Activated T-helper 2 cell treated with anti-CD3 and anti-CD28 coated beads, Interferon-gamma antibody, Interleukin-2, Interleukin-4, amounts not matched to agents 10 μg/mL and 5 μg/mL and 100 μg/mL, durations not matched to agents 14 hours and 24 hours and 36 hours (primary cell): ENCODE data around the gene DDX51. TPM values are rescaled to one million over a fixed set of nuclear protein-coding genes. Genes with fewer than 3 reads are reported as not detected.
"Not testable (repeated sequence)": the region's sequence is repeated elsewhere in the genome, so short reads cannot be mapped to it uniquely, and the experiment has no call there.

Source experiments
- DNase-seq: peaks from one replicate; pipeline ENCODE4 v3.0.0; 2021; ENCODE audit warnings: low spot score
- H3K27ac Mint-ChIP-seq: one replicate; pipeline ENCODE4 v1.8.0; 2021; ENCODE audit warnings: mixed read lengths
- H3K27me3 Mint-ChIP-seq: one replicate; pipeline ENCODE4 v1.8.0; 2021; ENCODE audit warnings: low read depth, mixed read lengths
- H3K36me3 Mint-ChIP-seq: one replicate; pipeline ENCODE4 v1.8.0; 2021; ENCODE audit warnings: low read depth, mixed read lengths
- H3K4me1 Mint-ChIP-seq: one replicate; pipeline ENCODE4 v1.8.0; 2021; ENCODE audit warnings: low read depth, mixed read lengths
- H3K4me3 Mint-ChIP-seq: one replicate; pipeline ENCODE4 v1.8.0; 2021; ENCODE audit warnings: low read depth, mild to moderate bottlenecking, moderate library complexity, mixed read lengths
- H3K9me3 Mint-ChIP-seq: one replicate; pipeline ENCODE4 v1.8.0; 2021; ENCODE audit warnings: mixed read lengths
- intact Hi-C: fragments of 100-400 bp; cut with micrococcal nuclease; formaldehyde crosslinking; loops from one replicate; pipeline ENCODE4 v1.15.1; 2023
- total RNA-seq: library from RNA; stranded (reverse); gene quantifications from 2 replicates; pipeline ENCODE4 v1.2.3, GENCODE V29; 2022

The DDX51 gene
- total RNA-seq, 1 donor from 2014 or later = 36.7 TPM

- peak overlapping the region; percentile 80 for H3K4me3 Mint-ChIP-seq
- peaks cover 27% of the 10 kb centered on the region for H3K36me3 Mint-ChIP-seq
- no peaks in the 10 kb centered on the region for H3K27me3 Mint-ChIP-seq
- H3K27ac Mint-ChIP-seq = peak overlapping the region; percentile 71
- no peaks in the 10 kb centered on the region for H3K9me3 Mint-ChIP-seq
- peaks cover 16% of the 10 kb centered on the region for H3K4me1 Mint-ChIP-seq
- intact Hi-C loops = loop anchor here (1.0 to 5.0 kb wide), 2 partner anchors 46 to 56 kb away; no protein-coding TSS in a partner anchor
- no peak for DNase-seq
These were observed 615 bp downstream of the DDX51 start for GRCh38 chr12:132143336-132144071.

DNA sequence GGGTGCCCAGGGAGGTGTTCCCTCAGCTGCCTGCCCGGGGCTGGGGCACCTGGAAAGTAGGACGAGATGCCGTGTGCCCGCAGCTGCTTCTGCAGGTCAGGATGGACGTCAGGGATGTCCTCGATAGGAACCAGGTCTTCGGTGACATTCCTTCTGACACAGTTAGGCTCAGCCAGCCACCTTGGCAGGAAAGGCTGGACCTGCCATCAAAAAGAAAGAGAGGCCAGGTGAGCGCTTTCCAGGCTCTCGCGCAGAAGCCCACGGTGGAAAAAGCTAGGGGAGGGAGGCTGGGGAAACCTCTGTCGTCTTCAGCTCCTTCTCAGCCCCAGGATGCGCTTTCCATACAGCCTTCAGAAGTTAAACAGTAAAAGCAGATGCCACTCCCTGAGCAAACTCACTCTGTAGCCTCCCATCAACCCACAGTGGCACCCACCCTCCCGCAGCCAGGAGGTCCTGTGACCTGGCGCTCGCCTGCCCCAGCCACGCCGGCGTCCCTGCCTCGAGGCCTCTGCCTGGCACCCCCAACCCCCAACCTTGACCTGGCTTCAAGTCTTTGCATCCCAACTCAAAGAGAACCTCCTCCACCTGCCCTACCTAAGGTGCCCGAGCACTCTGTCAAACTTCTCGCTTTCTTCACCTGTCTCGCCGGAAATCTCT lies 1.3 kb downstream of the DDX51 start:
- Mint-ChIP-seq H3K27me3 (no peaks in the 10 kb centered on the region), H3K4me3 (peak overlapping the region; percentile 80), H3K27ac (peak overlapping the region; percentile 71), H3K9me3 (no peaks in the 10 kb centered on the region), H3K4me1 (peaks cover 16% of the 10 kb centered on the region), H3K36me3 (peaks cover 26% of the 10 kb centered on the region)
- no peak for DNase-seq
- intact Hi-C loops = loop anchor here (5.0 kb wide), 1 partner anchor 56 kb away; no protein-coding TSS in a partner anchor

DNA sequence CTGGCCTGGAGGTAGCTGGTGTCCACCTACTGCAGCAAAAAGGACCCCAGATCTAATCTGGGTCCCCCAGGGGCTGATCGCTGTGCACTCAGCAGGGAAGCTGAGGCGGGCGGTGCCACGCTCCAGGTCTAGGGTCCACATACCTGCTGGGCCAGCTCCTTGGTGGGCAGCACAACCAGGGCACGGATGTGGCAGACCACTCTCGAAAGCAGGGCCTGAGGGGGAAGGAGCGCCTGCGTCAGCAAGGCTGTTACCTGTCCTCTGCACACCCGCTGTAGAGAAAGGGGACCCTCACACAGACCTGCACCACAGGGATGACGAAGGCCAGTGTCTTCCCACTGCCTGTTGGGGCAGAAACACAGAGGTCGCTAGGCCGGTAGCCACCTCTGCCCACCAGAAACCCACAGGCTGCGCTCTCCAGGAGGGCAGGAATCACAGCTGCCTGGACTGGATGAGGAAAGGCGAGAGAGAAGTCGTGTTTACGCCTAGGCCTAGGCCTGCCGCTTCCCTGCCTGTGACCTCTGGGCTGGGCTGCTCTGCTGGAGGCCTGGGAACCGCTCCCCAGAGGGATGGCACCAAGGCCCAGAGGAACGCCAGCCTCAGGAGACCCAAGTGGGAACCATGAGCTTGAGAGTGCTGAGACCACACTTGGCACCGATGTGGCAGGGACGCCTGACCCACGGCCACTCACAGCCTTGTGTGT lies 2.0 kb downstream of the DDX51 start:
- peaks cover 32% of the 10 kb centered on the region for H3K36me3 Mint-ChIP-seq
- no peaks in the 10 kb centered on the region for H3K27me3 Mint-ChIP-seq
- H3K4me3 Mint-ChIP-seq = peak overlapping the region; percentile 80
- no peaks in the 10 kb centered on the region for H3K9me3 Mint-ChIP-seq
- no peak overlapping the region for H3K27ac Mint-ChIP-seq
- DNase-seq = no peak
- peaks cover 16% of the 10 kb centered on the region for H3K4me1 Mint-ChIP-seq
- intact Hi-C loops = loop anchor here (5.0 kb wide), 1 partner anchor 55 kb away; no protein-coding TSS in a partner anchor

- no peaks in the 10 kb centered on the region for H3K27me3 Mint-ChIP-seq
- no peak overlapping the region for H3K4me3 Mint-ChIP-seq
- intact Hi-C loops = loop anchor here (5.0 kb wide), 1 partner anchor 54 kb away; no protein-coding TSS in a partner anchor
- no peak for DNase-seq
- H3K9me3 Mint-ChIP-seq = no peaks in the 10 kb centered on the region
- peaks cover 31% of the 10 kb centered on the region for H3K36me3 Mint-ChIP-seq
- no peak overlapping the region for H3K27ac Mint-ChIP-seq
- peaks cover 13% of the 10 kb centered on the region for H3K4me1 Mint-ChIP-seq
These were observed 2.9 kb downstream of the DDX51 start for GRCh38 chr12:132140918-132141841.

DNA sequence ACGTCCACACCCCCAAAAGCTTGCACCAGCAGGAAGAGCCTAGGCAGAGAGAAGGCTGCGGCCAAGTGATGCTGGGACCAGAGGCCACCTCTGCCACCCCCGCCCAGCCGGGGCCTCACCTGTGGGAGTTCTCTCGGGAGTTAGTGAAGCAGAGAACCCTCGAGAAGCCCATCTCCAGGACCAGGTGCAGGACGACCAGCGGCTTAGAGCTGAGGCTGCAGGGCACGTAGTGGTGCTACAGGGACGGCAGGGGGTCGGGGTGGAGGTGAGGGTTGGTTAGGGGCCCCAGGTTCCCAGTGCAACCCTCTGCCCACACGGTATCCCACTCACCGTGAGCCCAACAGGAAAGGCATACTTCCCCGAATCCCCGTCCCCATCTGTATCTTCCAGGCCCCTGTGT lies 3.6 kb downstream of the DDX51 start:
- H3K27ac Mint-ChIP-seq = no peak overlapping the region
- peaks cover 30% of the 10 kb centered on the region for H3K36me3 Mint-ChIP-seq
- intact Hi-C loops = loop anchor here (5.0 kb wide), 1 partner anchor 53 kb away; no protein-coding TSS in a partner anchor
- DNase-seq = no peak
- H3K9me3 Mint-ChIP-seq = no peaks in the 10 kb centered on the region
- no peak overlapping the region for H3K4me3 Mint-ChIP-seq
- H3K4me1 Mint-ChIP-seq = peaks cover 8% of the 10 kb centered on the region
- H3K27me3 Mint-ChIP-seq = no peaks in the 10 kb centered on the region

GRCh38 chr12:132139912-132140311 lies 4.2 kb downstream of the DDX51 start:
- intact Hi-C loops = loop anchor here (5.0 kb wide), 1 partner anchor 53 kb away; no protein-coding TSS in a partner anchor
- Mint-ChIP-seq H3K27ac (no peak overlapping the region), H3K4me3 (no peak overlapping the region), H3K9me3 (no peaks in the 10 kb centered on the region), H3K27me3 (no peaks in the 10 kb centered on the region), H3K36me3 (peaks cover 30% of the 10 kb centered on the region), H3K4me1 (peaks cover 4% of the 10 kb centered on the region)
- DNase-seq = no peak

- no peak overlapping the region for H3K4me3 Mint-ChIP-seq
These were observed 4.9 kb downstream of the DDX51 start for GRCh38 chr12:132138941-132139871.

GRCh38 chr12:132137483-132138125 lies 6.5 kb downstream of the DDX51 start:
- Mint-ChIP-seq H3K4me3 (no peak overlapping the region), H3K9me3 (no peaks in the 10 kb centered on the region), H3K4me1 (peaks cover 2% of the 10 kb centered on the region), H3K36me3 (peaks cover 30% of the 10 kb centered on the region), H3K27me3 (no peaks in the 10 kb centered on the region), H3K27ac (no peak overlapping the region)
- intact Hi-C loops = no loop called here
- DNase-seq = no peak

More at GRCh38 chr12:132138941-132139871, 4.9 kb downstream of the DDX51 start:
- H3K4me1 Mint-ChIP-seq = peaks cover 4% of the 10 kb centered on the region
- DNase-seq = no peak
- H3K36me3 Mint-ChIP-seq = peaks cover 30% of the 10 kb centered on the region
- no peak overlapping the region for H3K27ac Mint-ChIP-seq
- no peaks in the 10 kb centered on the region for H3K9me3 Mint-ChIP-seq
- H3K27me3 Mint-ChIP-seq = no peaks in the 10 kb centered on the region
- intact Hi-C loops = no loop called here

DNA sequence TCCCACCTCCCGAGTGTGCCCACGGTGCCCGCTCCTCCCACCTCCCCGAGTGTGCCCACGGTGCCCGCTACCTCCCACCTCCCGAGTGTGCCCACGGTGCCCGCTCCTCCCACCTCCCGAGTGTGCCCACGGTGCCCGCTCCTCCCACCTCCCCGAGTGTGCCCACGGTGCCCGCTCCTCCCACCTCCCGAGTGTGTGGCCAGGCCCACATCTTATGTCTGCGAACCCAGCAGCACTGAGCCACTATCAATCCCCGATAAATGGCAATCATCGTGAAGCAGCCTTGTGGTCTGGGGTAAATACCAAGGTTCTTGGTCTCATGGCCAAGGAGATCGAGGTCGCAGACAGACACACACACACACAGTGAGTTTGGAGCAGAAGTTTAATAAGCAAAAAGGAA lies 7.9 kb downstream of the DDX51 start:
- H3K4me1 Mint-ChIP-seq, H3K27me3 Mint-ChIP-seq, H3K4me3 Mint-ChIP-seq, DNase-seq, H3K9me3 Mint-ChIP-seq, intact Hi-C loops: not testable (repeated sequence)
- Mint-ChIP-seq H3K27ac (peak overlapping the region; percentile 8), H3K36me3 (peaks cover 30% of the 10 kb centered on the region)

- H3K36me3 Mint-ChIP-seq = peaks cover 25% of the 10 kb centered on the region
- H3K9me3 Mint-ChIP-seq, DNase-seq, H3K27me3 Mint-ChIP-seq, intact Hi-C loops, H3K4me1 Mint-ChIP-seq, H3K27ac Mint-ChIP-seq, H3K4me3 Mint-ChIP-seq: not testable (repeated sequence)
These were observed 9.4 kb downstream of the DDX51 start for GRCh38 chr12:132134653-132135183.
